Left forelimb (tissue), 1 donor: Measurements from ENCODE around the gene NR2F2.

ENCODE experiments used
- DNase-seq: peaks from one replicate; pipeline ENCODE4 v3.0.0-alpha.2; 2018; ENCODE audit warnings: low spot score

The NR2F2 gene

DNA sequence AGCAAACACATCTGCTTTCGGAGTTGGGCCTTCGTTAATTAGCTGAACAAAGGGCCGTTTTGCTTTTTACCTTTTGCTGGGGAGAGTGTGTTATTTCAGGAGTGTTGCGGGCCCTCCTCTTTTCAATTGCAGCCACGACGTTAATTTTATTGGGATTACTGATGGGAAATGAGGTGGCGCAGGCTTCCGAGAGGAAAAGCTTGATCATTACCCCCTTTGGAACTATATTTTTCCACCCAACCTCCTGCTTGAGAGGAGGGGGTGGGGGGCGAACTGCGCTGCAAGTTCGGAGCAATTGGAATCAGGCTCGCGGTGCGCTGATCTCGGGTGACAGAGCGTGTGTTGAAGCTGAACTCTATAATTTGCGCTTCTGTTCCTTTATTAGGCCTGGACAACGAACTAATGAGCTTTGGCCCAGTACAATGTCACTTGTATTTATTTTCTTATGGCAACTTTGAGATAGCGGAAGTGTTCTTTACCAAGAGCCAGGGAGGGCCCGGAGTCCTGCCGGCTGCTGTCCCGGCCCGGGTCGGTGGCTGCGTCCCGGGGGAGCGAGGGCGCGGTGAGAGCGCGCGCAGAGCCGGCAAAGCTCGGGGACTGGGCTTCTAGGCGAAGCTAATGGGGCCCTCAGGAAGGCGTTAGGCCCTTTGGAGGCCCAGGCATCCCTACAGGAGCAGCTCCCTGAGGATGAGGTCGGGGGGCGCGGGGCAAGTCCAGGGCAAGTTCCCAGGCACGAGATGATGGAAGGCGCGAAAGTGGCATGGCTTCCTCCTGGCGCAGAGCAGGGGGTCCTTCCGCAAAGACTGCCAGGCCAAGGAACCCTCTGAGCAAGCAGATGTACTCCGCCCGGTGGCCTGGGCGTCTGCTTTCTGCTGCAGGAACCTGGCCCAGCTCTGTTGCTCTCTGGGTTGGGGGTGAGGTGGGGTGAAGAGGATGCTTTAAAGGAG, 12.9 kb downstream of the NR2F2 start:
- no peak for DNase-seq

DNA sequence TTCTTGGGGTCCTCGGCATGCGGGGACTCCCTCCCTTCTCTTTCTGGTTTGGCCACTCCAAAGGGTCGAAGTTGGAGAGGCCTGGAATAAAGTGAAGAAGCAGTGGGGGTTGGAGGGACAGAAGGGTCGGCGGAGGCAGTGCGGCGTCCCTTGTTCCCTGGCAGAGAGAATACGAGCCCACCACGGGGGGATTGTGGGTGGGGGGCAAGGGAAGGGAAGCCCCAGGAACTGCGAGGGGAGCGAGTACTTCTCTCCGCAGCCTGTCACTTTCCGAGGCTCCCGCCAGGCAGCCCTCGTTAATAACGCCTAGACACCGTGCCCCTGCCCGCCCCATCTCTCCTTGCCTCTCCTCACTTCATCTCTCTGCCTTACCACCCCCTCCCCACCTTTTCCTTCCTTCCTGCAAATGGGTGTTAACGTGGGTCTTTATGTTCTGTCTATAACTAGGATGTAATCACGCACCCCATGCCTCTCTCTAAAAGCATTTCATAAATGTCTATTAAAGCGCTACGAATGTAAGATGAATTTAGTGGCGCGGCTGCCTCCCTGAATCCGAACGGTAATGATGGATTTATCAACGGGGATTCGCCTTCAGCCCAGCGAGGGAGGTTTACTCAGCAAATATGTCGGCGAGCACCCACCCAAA, 13.7 kb downstream of the NR2F2 start:
- DNase-seq, result peak; percentile 65

DNA sequence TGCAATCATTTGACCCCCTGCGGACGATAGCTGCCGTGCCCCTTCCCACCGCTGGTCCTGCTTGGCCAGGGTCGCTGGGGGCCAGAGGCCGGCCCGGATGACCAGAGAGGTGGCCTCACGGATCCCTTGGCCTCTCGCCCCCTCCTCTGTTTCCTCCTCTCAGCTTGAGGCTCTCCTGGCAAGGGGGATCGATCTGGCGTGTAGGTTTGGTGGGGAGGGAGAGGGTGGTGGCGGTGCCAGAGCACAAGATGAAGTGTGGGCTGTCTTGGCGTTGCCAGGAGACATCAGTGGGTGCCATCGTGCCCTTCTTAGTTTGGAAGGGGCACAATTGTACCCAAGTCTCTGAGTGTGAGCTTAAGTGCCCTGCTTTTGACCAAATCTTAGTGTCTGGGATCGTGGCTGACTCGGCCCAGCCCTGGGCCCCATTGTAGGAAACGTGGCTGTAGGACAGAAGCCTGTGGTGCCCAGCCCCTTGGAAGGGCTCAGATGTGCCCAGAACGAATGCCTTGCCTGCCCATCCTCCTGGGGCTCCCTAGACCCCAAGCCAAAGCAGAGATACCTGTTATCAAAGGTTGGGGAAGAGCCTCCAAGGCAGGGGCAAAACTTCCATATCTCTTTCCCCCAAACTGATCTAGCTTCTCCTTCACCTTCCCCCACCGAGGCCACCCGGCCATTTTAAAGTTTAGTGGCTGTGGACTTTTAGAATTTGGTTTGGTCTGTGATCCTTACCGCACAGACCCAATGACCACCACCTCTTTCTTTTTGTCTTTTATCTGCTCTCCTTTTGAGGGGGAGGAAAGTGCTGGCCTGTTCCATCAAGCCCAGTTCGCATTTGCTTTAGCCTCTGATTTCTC, 14.4 kb downstream of the NR2F2 start:
- DNase-seq, result no peak

DNA sequence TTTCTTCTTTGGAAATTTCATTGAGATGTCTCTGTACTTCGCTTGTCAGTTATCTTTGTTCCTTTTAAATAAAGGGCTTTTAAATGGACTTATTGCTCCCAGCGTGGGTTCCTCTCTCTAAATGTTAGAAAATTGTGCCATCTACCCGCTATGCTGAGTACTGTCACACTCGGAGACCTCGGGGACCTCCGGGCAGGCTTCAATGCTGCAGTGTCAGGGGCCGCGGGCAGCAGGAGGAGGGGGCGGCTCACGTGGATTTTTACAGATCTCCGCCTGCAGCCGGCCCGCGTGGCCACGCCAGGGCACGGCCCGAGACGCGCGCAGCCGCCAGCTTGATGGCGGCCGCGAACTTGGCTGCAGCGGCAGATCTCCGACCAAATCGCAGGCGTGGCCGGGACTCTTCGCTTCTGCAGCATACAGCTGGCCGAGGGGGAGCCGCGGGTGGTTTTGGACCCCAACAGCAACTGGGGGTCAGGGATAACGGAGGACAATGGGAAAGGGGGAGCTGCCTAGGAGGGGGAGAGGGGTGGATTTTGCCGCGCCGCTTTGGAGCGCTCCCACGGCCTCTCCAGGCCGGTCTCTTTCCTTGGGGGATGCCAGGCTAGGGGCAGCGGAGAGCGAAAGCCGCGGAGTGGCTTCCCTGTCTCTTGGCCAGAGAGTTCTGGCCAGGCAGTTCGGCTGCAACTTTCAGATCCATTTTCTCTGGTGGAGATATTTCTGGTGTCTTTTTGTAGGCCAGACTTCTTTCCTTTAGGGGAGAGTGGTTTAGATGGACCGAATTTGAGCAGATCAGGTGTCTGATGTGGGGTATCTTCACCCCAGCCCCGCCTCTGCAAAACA, 15.3 kb downstream of the NR2F2 start:
- no peak for DNase-seq

DNA sequence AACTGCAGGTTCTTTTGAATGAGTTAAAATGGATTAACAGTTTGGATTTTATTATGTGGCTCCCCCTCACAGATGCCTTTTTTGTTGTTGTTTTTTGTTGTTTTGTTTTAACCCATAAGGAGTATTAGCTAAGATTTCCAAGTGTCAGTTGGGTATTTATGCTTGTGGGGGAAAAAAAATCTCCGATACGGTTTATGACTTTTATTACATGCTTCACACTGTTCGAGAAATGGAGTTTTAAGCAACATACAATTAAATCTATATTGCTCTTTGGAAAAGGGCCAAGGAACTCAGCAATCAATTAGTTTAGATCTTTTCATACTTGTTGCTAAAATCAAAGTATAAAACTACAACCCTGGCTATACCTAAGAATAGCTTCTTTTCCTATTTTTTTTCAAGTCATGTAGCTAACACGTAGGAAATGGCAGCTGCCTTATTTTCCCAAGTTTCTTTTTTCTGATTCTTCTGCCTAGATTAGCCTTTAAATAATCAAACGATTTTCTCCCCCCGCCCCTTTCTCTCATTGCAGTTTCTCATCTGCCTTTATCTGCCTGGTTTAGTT, 16.0 kb downstream of the NR2F2 start:
- DNase-seq, result no peak

DNA sequence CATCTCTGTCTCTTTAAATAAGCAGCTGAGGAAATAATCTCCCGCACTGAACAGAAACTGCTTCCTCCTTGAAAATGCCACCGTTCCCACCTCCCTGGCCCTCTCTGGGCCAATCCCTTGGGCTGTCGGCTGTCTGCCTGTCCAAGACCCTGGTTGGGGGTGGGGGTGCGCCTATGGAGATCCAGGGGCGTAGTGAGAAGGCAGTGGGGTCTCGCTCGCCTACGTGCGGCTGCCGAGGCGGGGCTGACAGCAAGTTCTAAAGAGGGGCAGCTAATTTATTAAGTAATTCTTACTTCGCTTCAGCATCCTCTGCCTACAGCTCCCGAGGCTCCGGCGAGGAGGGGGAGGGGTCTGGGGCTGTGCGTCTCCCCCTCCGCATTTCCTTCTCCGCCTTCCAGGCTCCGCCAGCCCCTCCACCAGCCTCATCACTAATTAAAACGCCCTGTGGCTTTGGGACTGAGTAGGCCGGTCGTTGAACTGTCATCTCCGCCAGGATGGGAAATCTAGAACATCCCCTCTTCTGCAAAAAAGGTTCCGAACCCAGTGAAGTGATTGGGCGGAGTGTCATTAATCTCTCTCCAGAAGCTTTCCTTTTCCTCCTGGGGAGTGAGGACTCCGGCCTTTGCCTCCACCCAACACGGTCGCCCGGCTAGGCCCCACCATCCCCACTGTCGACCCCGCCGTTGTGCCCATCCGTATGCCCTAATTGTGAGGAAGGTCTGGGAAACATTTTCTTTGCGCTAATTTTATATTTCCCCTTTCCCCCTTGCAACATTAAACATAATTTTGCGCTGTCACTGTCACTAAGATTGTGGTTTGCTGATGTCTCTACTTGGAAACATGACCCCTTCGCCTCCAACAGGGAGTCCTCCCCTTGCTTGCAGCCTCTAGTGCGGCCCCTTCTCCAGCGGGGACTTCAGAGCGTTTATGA, 16.9 kb downstream of the NR2F2 start:
- DNase-seq, result no peak

DNA sequence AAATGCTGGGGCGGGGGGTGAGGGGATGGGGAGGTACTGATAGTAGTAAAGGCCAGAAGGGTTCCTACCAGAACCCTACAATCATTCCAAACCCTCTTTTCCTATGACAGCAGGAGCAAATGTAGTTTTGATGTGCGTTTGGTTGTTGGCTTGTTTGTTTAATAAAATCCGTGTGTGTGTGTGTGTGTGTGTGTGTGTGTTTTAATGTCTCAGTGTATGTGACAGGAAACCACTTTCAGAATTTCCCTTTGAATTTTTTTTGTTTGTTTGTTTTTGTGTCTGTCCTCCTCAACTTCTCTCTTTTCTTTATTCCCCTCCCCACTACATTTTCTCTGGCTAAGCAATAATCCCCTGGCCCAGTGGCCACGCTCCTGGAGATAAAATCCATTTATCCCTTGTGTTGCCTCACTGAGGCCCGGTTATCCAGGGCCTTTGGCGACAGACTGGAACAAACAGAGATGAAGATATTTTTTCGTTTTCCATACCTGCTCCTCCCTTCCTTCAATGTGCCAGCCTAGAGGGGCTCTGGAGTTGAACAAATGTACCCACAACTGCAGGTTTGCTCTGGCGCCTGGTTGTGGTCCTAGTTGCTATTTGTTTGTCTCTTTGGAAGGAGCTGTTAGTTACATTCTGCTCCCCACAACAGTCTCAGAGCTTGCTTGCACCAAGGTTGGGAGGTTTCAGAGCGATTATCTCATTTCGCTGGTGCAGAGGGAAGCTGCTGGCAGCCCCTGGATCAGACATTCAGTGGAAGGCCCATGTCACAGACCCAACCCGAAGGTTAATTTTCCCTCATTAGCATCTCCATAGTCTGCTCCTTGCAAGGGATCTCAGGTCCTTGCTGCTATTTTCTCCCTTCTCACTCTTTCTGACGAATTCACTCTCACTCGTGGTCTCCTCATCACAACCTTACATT, 17.9 kb downstream of the NR2F2 start:
- no peak for DNase-seq

DNA sequence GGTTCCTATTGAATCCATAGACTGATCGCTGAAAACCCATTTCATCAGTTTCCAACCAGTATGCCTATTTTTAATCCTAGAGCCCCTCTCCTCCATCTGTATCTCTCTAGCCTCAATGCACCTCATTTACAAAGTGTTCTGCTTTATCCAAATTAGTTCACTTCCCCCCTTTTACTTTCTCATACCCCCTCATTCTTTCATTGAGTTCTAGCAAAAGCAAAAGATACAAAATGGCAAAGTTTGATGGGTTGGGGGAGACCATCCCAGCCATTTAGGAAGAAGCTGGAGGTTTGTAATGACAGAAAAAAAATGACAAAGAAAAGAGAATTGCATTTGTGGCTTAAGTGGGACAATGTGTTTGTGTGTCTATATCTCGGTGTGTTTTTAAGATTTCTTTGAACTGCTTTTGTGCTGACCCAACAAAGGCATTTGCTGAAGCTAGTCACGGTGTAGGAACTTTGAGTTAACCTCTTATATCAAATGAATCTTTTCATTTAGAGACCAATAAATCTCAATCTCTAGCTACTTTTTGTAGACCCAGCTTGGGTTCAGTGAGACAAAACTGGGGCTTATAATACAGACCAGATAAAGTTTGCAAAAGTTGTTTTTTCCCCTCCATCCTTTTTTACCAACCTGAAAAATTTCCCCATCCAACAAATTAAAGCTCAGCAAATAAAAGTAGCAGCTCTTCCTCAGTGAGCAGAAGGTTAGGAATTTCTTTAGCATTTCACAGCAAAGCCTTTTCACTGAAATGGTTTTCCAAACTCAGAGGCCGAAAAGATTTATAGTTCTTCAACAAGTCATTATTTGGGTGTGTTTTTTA, 18.7 kb downstream of the NR2F2 start:
- DNase-seq, result no peak

DNA sequence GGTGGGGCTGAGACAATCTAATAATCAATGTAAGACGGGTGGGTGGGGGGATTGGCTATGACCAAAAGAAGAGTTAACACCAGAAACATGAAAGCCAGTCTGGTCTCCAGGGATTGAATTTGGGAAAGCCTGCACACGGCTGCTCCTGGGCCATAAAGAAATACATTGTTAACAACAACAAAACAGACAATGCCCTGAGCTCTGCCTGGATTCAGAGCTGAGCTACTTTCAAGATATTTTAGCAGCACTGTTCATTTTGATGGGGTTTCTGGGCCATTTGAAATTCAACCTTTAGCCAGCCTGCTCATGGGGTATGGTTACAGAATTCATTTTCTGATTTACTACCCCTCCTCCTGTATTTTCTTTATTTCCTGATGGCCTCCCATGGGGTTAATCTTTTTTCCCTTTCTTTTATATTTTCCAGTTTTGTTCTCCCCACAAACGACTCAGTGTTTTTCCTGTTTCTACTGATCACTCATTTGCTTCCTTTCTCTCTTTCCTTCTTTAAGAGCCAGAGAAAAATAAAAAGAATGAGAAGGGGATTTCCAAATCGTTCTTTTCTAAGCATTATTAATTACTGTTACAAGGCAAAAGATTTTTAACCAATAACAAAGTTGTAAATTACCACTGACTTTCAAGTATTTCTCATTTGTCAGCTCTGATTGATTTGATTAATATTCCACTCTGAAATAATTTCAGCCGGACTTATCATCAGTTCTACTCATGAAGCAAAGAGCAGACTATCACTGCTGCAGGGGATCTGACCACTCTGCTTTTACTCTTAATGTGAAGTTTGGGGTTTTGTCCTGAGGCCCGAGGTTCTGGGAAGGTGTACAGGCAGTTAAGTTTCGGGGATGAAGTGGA, 19.6 kb downstream of the NR2F2 start:
- no peak for DNase-seq

DNA sequence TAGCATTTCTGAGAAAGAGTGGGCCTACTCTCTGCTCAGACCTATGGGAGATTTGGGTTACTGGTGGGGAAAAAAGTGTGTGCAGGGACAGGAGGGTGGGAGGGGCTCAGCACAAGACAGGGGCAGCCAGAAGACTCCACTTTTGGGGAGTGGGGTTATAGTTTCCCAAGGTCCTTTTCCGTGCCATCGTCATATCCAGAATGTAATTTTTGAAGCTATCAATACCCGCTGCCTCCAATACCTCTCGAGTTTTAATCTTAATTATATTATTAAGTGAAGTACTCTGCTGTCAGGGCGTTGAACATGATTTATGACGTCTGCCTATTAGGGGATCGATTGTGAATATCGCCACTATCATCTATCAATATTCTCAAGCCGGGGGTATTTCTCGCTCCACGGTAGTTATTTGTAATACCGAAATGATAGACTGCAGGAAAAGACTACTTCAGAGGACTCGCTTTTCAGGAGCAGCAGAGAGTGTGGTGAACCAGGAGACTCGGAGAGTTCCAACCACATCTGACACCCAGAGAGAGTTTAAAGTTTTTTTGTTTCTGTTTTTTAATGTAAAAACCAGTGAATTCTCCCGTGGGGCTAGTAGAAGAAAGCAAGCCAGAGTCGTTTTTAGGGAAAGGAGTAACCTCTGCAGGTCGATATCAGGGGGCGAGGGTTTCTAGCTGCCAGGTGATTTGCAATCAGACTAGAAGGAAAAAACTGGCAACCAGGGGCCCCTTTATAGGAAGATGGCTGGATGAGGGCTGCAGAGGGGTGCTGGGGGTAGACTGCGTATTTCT, 20.6 kb downstream of the NR2F2 start:
- peak; percentile 20 for DNase-seq

DNA sequence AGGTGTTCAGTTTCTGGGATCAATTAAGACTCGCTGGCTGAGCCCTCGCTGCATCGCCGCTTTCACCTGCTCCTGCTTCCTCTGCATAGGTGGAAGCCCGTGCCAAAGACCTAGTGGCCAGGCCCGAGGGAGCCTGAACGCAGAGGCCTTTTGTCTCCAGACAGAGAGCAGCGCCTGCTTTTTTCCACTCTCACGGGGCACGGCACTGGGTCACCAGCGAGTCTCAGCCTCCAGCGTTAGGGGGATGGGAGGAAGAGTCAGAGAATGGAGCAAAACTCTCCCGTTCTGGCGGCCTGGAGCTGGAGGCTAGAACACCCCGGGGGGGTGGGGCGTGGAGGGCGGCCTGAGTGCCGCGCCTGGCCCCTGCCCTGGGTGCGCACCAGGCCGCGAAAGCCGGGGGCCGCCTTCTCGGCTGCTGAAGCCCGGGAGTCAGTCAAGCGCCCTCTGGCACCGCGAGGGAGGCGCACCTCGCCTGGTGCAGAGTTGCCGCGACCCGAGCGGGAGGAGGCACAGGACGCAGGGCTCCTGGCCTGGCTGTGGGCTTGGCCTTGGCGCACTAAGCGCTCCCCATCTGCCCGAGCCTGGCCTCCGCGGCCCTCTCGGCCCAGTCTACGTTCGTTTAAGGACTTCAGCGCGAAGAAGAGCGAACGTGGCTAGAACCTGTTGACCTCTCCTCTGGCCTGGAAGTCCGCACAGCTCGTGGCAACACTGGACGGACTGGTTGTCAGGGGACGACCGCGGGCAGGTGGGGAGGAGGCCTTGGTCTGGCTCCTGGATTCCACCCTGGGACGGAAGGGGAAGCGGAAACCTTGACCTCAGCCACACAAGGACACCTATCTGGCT, 21.5 kb downstream of the NR2F2 start:
- no peak for DNase-seq

DNA sequence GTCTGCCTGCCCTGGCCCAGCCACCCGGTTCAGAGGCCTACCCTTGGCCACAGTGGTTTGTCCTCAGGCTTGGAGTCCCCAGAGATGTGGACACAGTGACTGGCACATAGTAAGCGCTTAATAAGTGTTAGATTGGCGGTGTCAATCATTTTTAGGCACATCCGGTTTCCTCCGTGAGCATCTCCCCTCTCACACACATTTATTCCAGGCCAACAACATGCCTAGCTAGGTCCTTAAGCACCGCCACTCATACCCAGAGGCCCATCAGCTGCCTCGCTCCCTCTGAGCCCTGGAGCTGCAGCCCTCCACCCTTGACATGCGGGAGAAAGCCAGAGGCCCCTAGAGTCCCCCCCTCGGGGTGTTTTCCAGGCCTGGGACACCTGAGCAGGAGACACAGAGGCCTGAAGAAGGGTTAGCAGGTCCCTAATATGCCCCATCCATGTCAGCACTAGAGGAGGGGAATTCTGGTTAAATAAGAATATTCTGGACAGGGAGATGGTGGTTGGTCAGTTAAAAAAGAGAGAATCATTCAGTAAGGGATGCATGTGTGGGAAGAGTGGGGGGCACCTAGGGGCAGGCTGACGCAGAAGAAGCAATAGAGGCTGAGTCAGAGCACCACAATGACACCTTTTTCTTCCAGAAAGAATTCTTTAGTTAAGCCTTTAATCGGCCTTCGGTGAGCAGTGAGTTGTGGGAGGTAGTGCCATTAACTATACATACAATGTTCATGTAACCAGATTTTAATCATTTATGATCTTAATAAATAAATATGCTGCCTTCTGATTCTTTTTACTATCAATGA, 22.3 kb downstream of the NR2F2 start:
- peak; percentile 47 for DNase-seq

DNA sequence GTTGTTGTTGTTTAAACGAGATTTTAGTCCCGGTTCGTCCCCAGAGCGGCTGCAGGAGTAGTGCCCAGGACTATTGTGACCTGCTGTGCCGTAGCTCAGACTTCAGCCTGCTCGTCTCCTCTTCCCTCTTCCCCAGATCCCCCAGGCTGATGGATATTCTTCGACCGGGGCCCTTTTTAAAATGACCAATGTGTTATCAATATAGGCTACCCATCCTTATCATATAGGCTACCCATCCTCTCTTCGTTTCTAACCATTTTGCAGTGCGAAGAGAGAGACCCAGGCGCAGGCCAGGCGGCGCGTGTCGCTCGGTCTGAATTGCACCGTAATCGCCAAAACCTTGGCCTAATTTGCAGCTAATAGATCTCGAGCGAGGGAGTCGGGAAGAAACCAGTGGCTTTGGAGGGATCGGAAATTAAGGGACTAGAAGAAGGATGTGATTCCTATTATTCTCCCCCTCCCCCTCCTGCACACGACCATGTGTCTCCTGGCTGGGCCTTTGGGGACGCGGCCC, 23.0 kb downstream of the NR2F2 start:
- no peak for DNase-seq
